Neural cell (in vitro differentiated cells): ENCODE data around the gene ADI1. TPM values are rescaled to one million over a fixed set of nuclear protein-coding genes. Genes with fewer than 3 reads are reported as not detected.

Source experiments
- H2AFZ ChIP-seq: fragments of 200-600, 300-800 bp; sonication (generic), shearing (Covaris generic); 2 replicates; pipeline ENCODE4 v1.6.0; 2014; ENCODE audit warnings: low read depth, mild to moderate bottlenecking, antibody characterized with exemption, low read length, moderate library complexity
- H3F3A ChIP-seq: fragments of 200-600 bp; shearing (Covaris generic); 2 replicates; pipeline ENCODE4 v1.6.1; 2016; ENCODE audit warnings: mild to moderate bottlenecking, moderate library complexity, mixed read lengths, antibody characterized with exemption, low read length; ENCODE audit not compliant: insufficient read depth, poor library complexity, severe bottlenecking
- H3K27ac ChIP-seq: fragments of 200-600, 300-800 bp; sonication (generic), shearing (Covaris generic); 2 replicates; pipeline ENCODE4 v1.5.1; 2014; ENCODE audit warnings: mild to moderate bottlenecking, low read length, moderate library complexity
- H3K27me3 ChIP-seq: fragments of 300-800, 200-600 bp; sonication (generic), shearing (Covaris generic); 2 replicates; pipeline ENCODE4 v1.6.0; 2014; ENCODE audit warnings: mild to moderate bottlenecking, low read depth, low read length, moderate library complexity; ENCODE audit not compliant: insufficient read depth
- H3K36me3 ChIP-seq: fragments of 300-800, 200-600 bp; sonication (generic), shearing (Covaris generic); 2 replicates; pipeline ENCODE4 v1.5.1; 2014; ENCODE audit warnings: mild to moderate bottlenecking, antibody characterized with exemption, low read length, moderate library complexity; ENCODE audit not compliant: insufficient read depth
- H3K4me2 ChIP-seq: fragments of 300-800, 200-600 bp; sonication (generic), shearing (Covaris generic); 2 replicates; pipeline ENCODE4 v1.6.0; 2014; ENCODE audit warnings: mild to moderate bottlenecking, low read length
- H3K4me3 ChIP-seq: fragments of 300-800, 200-600 bp; sonication (generic), shearing (Covaris generic); 2 replicates; pipeline ENCODE4 v1.5.1; 2014; ENCODE audit warnings: mild to moderate bottlenecking, low read length, moderate library complexity
- H3K79me2 ChIP-seq: fragments of 200-600 bp; shearing (Covaris generic); replicated peaks from 2 replicates; pipeline ENCODE4 v1.6.0; 2014; ENCODE audit warnings: mild to moderate bottlenecking, low read length, moderate library complexity; ENCODE audit not compliant: insufficient read depth
- H3K9ac ChIP-seq: fragments of 300-800, 200-600 bp; sonication (generic), shearing (Covaris generic); 2 replicates; pipeline ENCODE4 v1.6.1; 2016; ENCODE audit warnings: mild to moderate bottlenecking, low read length, mixed read lengths
- H3K9me2 ChIP-seq: fragments of 200-600 bp; shearing (Covaris generic); 2 replicates; pipeline ENCODE4 v1.6.1; 2016; ENCODE audit warnings: mild to moderate bottlenecking, low read length, mixed read lengths; ENCODE audit not compliant: insufficient read depth
- H3K9me3 ChIP-seq: fragments of 200-600, 300-800 bp; sonication (generic), shearing (Covaris generic); 2 replicates; pipeline ENCODE4 v1.6.1; 2016; ENCODE audit warnings: mild to moderate bottlenecking, mixed run types, low read length, moderate library complexity, mixed read lengths
- H4K20me1 ChIP-seq: fragments of 200-600 bp; shearing (Covaris generic); 2 replicates; pipeline ENCODE4 v1.6.1; 2016; ENCODE audit warnings: mild to moderate bottlenecking, mixed run types; ENCODE audit not compliant: insufficient read depth
- EP300 ChIP-seq: fragments of 450-650 bp; conservative IDR thresholded peaks from 2 replicates; pipeline ENCODE4 v1.6.1; 2014; ENCODE audit warnings: antibody characterized with exemption, mild to moderate bottlenecking, moderate library complexity; ENCODE audit not compliant: poor library complexity, severe bottlenecking
- EZH2 ChIP-seq: fragments of 200-600, 300-800 bp; shearing (Covaris generic), sonication (generic); IDR thresholded peaks from 2 replicates; pipeline ENCODE4 v1.6.1; 2014; ENCODE audit warnings: antibody characterized with exemption, low read length, borderline replicate concordance, mild to moderate bottlenecking; ENCODE audit not compliant: insufficient read depth, poor library complexity, severe bottlenecking
- MXI1 ChIP-seq: fragments of 450-650 bp; conservative IDR thresholded peaks from 2 replicates; pipeline ENCODE4 v1.6.1; 2014; ENCODE audit warnings: antibody characterized with exemption, mild to moderate bottlenecking; ENCODE audit not compliant: poor library complexity, severe bottlenecking
- POLR2AphosphoS5 ChIP-seq: IDR thresholded peaks from 2 replicates; pipeline ENCODE4 v1.6.1; 2012
- RAD21 ChIP-seq: fragments of 450-650 bp; conservative IDR thresholded peaks from 2 replicates; pipeline ENCODE4 v1.6.1; 2014; ENCODE audit warnings: antibody characterized with exemption, mild to moderate bottlenecking, moderate library complexity
- SMC3 ChIP-seq: fragments of 450-650 bp; conservative IDR thresholded peaks from 2 replicates; pipeline ENCODE4 v1.6.1; 2014; ENCODE audit warnings: antibody characterized with exemption, mild to moderate bottlenecking, moderate library complexity; ENCODE audit not compliant: poor library complexity
- TAF1 ChIP-seq: IDR thresholded peaks from 2 replicates; pipeline ENCODE4 v1.6.1; 2012; ENCODE audit warnings: low read depth
- polyA plus RNA-seq: library from polyadenylated mRNA; depleted of rRNA; stranded (reverse); fragments of >200 nt; gene quantifications from 2 replicates; pipeline ENCODE4 v1.2.3, GENCODE V29; 2014
- TF ChIP-seq, protein P1 (sequence below): IDR thresholded peaks from 2 replicates; pipeline ENCODE4 v1.6.1; 2012; ENCODE audit warnings: borderline replicate concordance
- TF ChIP-seq, protein P2 (sequence below): fragments of 450-650 bp; IDR thresholded peaks from 2 replicates; pipeline ENCODE4 v1.5.1; 2014; ENCODE audit warnings: antibody characterized with exemption, mild to moderate bottlenecking, moderate library complexity; ENCODE audit not compliant: poor library complexity, severe bottlenecking

Gene ADI1
- polyA plus RNA-seq, 1 donor from 2014 or later, result 23.9 TPM

DNA sequence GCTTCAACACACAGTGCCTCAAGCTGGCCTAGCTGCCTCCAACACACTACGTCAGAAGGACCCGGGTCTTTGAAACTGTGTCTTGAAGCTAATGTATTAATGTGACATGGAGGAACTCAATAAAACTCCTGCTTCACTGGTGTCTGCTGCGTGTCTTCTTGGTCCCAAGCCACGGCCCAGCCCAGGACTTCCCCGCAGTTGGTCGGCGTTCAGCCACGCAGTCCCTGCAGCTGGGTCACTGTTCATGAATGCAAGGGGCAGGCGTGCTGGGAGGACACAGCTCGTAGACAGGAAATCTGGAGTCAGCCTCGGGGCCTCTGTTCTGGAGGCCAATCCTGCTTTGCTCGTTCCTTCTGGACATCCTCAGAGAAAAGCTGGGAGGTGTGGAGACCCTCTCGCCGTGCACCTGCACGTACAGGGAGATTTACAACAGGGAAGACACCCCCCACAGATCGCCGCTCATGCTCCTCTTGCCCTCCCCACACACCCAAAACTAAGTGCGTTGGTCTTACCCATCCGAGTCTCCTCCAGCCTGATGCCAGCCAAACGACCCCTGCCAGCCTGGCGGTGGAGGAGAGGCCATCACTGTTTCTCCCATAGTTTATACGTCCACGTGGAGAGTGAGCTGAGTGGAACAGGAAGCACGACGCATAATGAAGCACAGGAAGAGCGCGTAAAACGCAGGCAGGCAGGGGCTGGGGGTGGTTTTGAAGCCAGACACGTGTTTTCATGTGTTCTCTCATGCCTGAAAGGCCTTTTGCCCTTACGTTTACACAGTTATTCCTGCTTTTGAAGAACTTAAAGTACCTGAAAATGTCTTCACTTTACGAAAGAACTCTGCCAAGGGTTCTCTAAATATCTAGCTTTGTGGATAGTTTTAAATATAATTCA lies 39.7 kb downstream of the ADI1 start:
- no peaks in the 10 kb centered on the region for H3K9me3 ChIP-seq
- no peaks in the 10 kb centered on the region for H3K36me3 ChIP-seq
- no peak overlapping the region for H2AFZ ChIP-seq
- H3K27me3 ChIP-seq, result no peaks in the 10 kb centered on the region
- no peaks in the 10 kb centered on the region for H3K79me2 ChIP-seq
- no peaks in the 10 kb centered on the region for H3F3A ChIP-seq
- no peak overlapping the region for H3K4me3 ChIP-seq
- H3K27ac ChIP-seq, result no peak overlapping the region
- no peaks in the 10 kb centered on the region for H3K9me2 ChIP-seq
- no peak overlapping the region for H3K9ac ChIP-seq
- H4K20me1 ChIP-seq, result no peaks in the 10 kb centered on the region
- TF ChIP-seq, protein P1, sequence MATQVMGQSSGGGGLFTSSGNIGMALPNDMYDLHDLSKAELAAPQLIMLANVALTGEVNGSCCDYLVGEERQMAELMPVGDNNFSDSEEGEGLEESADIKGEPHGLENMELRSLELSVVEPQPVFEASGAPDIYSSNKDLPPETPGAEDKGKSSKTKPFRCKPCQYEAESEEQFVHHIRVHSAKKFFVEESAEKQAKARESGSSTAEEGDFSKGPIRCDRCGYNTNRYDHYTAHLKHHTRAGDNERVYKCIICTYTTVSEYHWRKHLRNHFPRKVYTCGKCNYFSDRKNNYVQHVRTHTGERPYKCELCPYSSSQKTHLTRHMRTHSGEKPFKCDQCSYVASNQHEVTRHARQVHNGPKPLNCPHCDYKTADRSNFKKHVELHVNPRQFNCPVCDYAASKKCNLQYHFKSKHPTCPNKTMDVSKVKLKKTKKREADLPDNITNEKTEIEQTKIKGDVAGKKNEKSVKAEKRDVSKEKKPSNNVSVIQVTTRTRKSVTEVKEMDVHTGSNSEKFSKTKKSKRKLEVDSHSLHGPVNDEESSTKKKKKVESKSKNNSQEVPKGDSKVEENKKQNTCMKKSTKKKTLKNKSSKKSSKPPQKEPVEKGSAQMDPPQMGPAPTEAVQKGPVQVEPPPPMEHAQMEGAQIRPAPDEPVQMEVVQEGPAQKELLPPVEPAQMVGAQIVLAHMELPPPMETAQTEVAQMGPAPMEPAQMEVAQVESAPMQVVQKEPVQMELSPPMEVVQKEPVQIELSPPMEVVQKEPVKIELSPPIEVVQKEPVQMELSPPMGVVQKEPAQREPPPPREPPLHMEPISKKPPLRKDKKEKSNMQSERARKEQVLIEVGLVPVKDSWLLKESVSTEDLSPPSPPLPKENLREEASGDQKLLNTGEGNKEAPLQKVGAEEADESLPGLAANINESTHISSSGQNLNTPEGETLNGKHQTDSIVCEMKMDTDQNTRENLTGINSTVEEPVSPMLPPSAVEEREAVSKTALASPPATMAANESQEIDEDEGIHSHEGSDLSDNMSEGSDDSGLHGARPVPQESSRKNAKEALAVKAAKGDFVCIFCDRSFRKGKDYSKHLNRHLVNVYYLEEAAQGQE, result no peak
- no peak for TF ChIP-seq EP300
- no peak for TF ChIP-seq POLR2AphosphoS5
- no peak for TF ChIP-seq RAD21
- TF ChIP-seq MXI1, result no peak
- TF ChIP-seq SMC3, result no peak
- no peak for TF ChIP-seq TAF1
- TF ChIP-seq, protein P2, sequence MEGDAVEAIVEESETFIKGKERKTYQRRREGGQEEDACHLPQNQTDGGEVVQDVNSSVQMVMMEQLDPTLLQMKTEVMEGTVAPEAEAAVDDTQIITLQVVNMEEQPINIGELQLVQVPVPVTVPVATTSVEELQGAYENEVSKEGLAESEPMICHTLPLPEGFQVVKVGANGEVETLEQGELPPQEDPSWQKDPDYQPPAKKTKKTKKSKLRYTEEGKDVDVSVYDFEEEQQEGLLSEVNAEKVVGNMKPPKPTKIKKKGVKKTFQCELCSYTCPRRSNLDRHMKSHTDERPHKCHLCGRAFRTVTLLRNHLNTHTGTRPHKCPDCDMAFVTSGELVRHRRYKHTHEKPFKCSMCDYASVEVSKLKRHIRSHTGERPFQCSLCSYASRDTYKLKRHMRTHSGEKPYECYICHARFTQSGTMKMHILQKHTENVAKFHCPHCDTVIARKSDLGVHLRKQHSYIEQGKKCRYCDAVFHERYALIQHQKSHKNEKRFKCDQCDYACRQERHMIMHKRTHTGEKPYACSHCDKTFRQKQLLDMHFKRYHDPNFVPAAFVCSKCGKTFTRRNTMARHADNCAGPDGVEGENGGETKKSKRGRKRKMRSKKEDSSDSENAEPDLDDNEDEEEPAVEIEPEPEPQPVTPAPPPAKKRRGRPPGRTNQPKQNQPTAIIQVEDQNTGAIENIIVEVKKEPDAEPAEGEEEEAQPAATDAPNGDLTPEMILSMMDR, result no peak
- no peak for TF ChIP-seq EZH2
- H3K4me2 ChIP-seq, result no peak overlapping the region

- H3K9me2 ChIP-seq, result no peaks in the 10 kb centered on the region
- H3F3A ChIP-seq, result no peaks in the 10 kb centered on the region
- no peak overlapping the region for H3K4me2 ChIP-seq
- H4K20me1 ChIP-seq, result no peaks in the 10 kb centered on the region
- H3K36me3 ChIP-seq, result no peaks in the 10 kb centered on the region
- no peak overlapping the region for H3K27ac ChIP-seq
- no peak overlapping the region for H3K9ac ChIP-seq
- no peaks in the 10 kb centered on the region for H3K27me3 ChIP-seq
- no peaks in the 10 kb centered on the region for H3K9me3 ChIP-seq
- no peak overlapping the region for H3K4me3 ChIP-seq
- no peaks in the 10 kb centered on the region for H3K79me2 ChIP-seq
- no peak overlapping the region for H2AFZ ChIP-seq
- no peak for TF ChIP-seq EP300
- no peak for TF ChIP-seq MXI1
- no peak for TF ChIP-seq SMC3
- no peak for TF ChIP-seq TAF1
- TF ChIP-seq, protein P2, result no peak
- no peak for TF ChIP-seq RAD21
- TF ChIP-seq EZH2, result no peak
- TF ChIP-seq, protein P1, result no peak
- no peak for TF ChIP-seq POLR2AphosphoS5
Observed at GRCh38 chr2:3478846-3479385, 40.4 kb downstream of the ADI1 start.
